Psoas muscle (tissue), 8 donors: ENCODE data around the gene KNDC1. TPM values are rescaled to one million over a fixed set of nuclear protein-coding genes. Genes with fewer than 3 reads are reported as not detected.
A peak's percentile ranks its signal among the peaks of the same experiment; 100 is the strongest.

Experiments used
- ATAC-seq, 4 donors: fragments of 200-7000 bp; cut with Tn5 transposase; one replicate each; pipeline ENCODE4 v1.9.1; 2020; ENCODE audit warnings: moderate library complexity in 3 of 4, mild to moderate bottlenecking in 2 of 4
- DNase-seq, 2 donors: peaks; one replicate each; pipeline ENCODE4 v3.0.0-alpha.2; 2020
- H3K27ac ChIP-seq: fragments of 200-600 bp; one replicate; pipeline ENCODE4 v1.8.0; 2022
- H3K27me3 ChIP-seq, 3 donors: fragments of 200-600 bp in 1 of 3; one replicate each; pipeline versions ENCODE4 v1.6.1 to v1.8.0; 2013 to 2022; ENCODE audit warnings: low read length in 2 of 3, mild to moderate bottlenecking in 2 of 3, moderate library complexity in 1 of 3; ENCODE audit not compliant: insufficient read depth in 3 of 3
- H3K36me3 ChIP-seq, 2 donors: fragments of 200-600 bp in 1 of 2; one replicate each; pipeline versions ENCODE4 v1.6.1 to v1.8.0; 2013 to 2022; ENCODE audit warnings: low read depth in 1 of 2, mild to moderate bottlenecking in 1 of 2, moderate library complexity in 1 of 2; ENCODE audit not compliant: insufficient read depth in 1 of 2
- H3K4me1 ChIP-seq: fragments of 200-600 bp; one replicate; pipeline ENCODE4 v1.8.0; 2022
- H3K4me3 ChIP-seq: fragments of 200-600 bp; one replicate; pipeline ENCODE4 v1.8.0; 2022; ENCODE audit warnings: mild to moderate bottlenecking
- H3K9me3 ChIP-seq: fragments of 200-600 bp; one replicate; pipeline ENCODE4 v1.8.0; 2022
- CTCF ChIP-seq: fragments of 200-600 bp; IDR thresholded peaks from one replicate; pipeline ENCODE4 v1.8.0; 2022; ENCODE audit warnings: antibody characterized with exemption
- WGBS, 3 donors: extraction: QIAGEN DNeasy Blood & Tissue Kit; methylation state at CpG; one replicate each; pipeline versions ENCODE4 v1.1.6 to v1.1.7; 2013; 5-methylcytosine and 5-hydroxymethylcytosine counted together
- intact Hi-C, 2 donors: fragments of 100-400 bp; cut with DNase I; formaldehyde crosslinking; loops; one replicate each; pipeline versions ENCODE4 v1.11.0 to v1.14.2; 2022
- polyA plus RNA-seq, 3 donors: library from polyadenylated mRNA; stranded (reverse); fragments of 200-250 nt; gene quantifications; one replicate each; pipeline ENCODE4 v1.2.3, GENCODE V29; 2013
- total RNA-seq, 4 donors: library from RNA; stranded (reverse); fragmentation: NEBNext Ultra II Directional in 2 of 4; extraction: Animal tissue kit (Norgen Biotek cat#: 25700) in 2 of 4; gene quantifications; one replicate each; pipeline versions ENCODE4 v1.2.1 to v1.2.4, GENCODE V29; 2021 to 2023
- donor health status: healthy with polysubstance abuse.
- donor health status: DM: no; HTN: no; CAD: no; lungs with moderate emphysema.
- donor health status: Bipolar disorder and iron deficiency.
- donor health status: healthy.
- donor health status: DM: yes; HTN: yes; CAD: no.
- donor health status: DM: no; HTN: no; CAD: no.
- donor health status: DM: no; HTN: no; CAD: no.
- donor health status: DM: yes; HTN: yes; CAD: no.

Gene KNDC1
- total and polyA plus RNA-seq, 7 donors = under 0.01 to 0.10 (median 0.01) TPM; not detected in 4

- WGBS, 3 donors = 83 to 85% (median 84%) methylated on average over 33 of the region's 33 CpGs
- intact Hi-C loops = no loop called here
- H3K27ac ChIP-seq = no peak overlapping the region
- ATAC-seq (no peak), DNase-seq (no peak)
- no peaks in the 10 kb centered on the region for H3K4me1 ChIP-seq
- H3K36me3 ChIP-seq = no peaks in the 10 kb centered on the region
- no peak for TF ChIP-seq CTCF
- no peaks in the 10 kb centered on the region for H3K9me3 ChIP-seq
- peaks cover 0 to 29% (median 4%) of the 10 kb centered on the region in 3 donors for H3K27me3 ChIP-seq
- no peak overlapping the region for H3K4me3 ChIP-seq
Observed at GRCh38 chr10:133180192-133180964, 20.4 kb downstream of the KNDC1 start.

DNA sequence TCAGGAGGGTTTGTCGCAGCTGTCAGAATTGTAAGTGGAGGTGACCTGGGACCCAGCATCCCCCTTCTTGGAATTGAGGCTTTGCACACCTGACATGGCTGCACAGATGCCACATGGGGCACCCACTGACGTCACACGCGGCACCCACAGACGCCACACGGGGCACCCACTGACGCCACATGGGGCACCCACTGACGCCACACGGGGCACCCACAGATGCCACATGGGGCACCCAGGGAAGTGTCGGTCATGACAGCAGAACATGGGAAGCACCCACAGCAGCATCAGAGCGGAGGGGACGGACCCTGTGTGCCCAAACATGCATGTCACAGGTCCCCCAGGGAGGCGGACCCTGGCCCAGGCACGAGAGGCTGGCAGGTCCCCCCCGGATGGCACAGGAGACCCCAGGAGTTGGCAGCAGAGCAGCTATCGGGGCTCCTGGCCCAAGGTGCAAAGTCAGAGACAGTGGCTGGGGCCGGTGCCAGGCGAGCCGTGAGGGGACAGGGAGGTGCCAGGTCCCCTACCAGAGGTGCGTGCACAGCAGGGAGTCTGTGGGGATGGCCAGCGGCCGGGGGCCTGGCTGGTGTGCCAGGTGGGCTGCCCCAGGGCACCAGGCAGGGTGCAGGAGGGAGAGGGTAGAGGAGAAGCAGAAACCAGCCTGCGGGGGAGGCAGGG lies 21.1 kb downstream of the KNDC1 start:
- Histone ChIP-seq H3K36me3 (no peaks in the 10 kb centered on the region), H3K27ac (no peak overlapping the region), H3K4me3 (no peak overlapping the region), H3K4me1 (no peaks in the 10 kb centered on the region), H3K9me3 (no peaks in the 10 kb centered on the region), H3K27me3 (peaks cover 0 to 32% (median 6%) of the 10 kb centered on the region in 3 donors)
- 85 to 87% (median 85%) methylated on average over 23 of the region's 23 CpGs for WGBS, 3 donors
- intact Hi-C loops = no loop called here
- DNase-seq = peak in 1 of 2 donors; percentile 40
- no peak for ATAC-seq
- TF ChIP-seq CTCF = no peak

DNA sequence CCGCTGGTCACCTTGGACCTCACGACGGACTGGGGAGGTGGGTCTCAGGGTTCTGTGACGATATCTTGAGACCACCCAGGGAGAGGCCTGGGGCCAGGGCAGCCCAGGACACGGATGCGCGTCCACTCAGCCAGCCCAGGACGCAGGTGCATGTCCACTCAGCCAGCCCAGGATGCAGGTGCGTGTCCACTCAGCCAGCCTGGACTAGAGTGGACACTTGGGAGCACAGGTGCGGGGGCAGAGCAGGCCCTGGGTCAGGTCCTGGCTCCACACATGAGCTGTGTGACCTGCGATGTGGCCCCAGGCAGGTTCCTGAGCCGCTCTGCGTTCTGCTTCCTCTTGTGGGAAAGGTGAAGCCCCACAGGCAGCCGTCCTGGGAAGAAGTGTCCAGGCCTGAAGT lies 22.2 kb downstream of the KNDC1 start:
- Histone ChIP-seq H3K27ac (no peak overlapping the region), H3K4me1 (no peaks in the 10 kb centered on the region), H3K9me3 (no peaks in the 10 kb centered on the region), H3K4me3 (no peak overlapping the region), H3K36me3 (no peaks in the 10 kb centered on the region), H3K27me3 (peaks cover 0 to 43% (median 6%) of the 10 kb centered on the region in 3 donors)
- intact Hi-C loops = no loop called here
- ATAC-seq = no peak
- no peak for DNase-seq
- 71 to 77% (median 76%) methylated on average over 12 to 14 of the region's 14 CpGs for WGBS, 3 donors
- no peak for TF ChIP-seq CTCF

DNA sequence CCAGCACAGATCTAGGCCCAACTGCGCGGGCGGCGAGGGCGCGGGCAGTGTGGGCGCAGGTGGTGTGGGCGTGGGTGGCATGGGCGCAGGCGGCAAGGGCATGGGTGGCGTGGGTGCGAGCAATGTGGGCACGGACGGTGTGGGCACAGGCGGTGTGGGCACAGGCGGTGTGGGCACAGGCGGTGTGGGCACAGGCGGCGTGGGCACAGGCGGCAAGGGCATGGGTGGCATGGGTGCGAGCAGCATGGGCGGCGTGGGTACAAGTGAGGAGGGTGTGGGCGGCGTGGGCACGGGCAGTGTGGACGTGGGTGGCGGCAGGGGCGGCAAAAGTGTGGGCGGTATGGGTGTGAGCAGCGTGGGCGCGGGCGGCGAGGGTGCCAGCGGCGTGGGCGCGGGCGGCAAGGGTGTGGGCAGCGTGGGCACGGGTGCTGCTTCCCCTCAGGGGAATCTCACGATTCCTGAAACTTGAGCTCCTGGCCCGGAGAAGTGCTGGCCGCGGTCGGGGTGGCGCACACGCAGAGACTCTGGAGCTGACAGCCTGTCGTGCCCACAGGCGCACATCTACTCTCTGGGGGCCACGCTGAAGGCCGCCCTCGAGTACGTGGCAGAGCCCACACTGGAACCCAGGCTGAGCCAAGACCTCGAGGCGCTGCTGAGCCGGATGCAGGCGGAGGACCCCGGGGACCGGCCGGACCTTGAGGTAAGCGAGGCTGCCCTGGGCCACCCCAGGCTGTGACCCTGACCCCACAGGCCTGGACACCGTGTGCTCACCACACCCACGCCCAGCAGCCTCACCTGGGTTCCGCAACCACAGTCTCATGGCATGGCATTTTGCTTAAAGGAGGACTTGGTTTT lies 23.0 kb downstream of the KNDC1 start:
- intact Hi-C loops = no loop called here
- no peak for DNase-seq
- H3K4me3 ChIP-seq = no peak overlapping the region
- peaks cover 0 to 48% (median 8%) of the 10 kb centered on the region in 3 donors for H3K27me3 ChIP-seq
- 88 to 92% (median 89%) methylated on average over 63 to 66 of the region's 66 CpGs for WGBS, 3 donors
- TF ChIP-seq CTCF = no peak
- no peaks in the 10 kb centered on the region for H3K4me1 ChIP-seq
- ATAC-seq = no peak
- no peak overlapping the region for H3K27ac ChIP-seq
- no peaks in the 10 kb centered on the region for H3K9me3 ChIP-seq
- H3K36me3 ChIP-seq = no peaks in the 10 kb centered on the region
